ENCODE results near the gene DPM2. TPM values are rescaled to one million over a fixed set of nuclear protein-coding genes. Genes with fewer than 3 reads are reported as not detected.

The DPM2 gene
- total RNA-seq, 1 experiment from 2014 or later = 56.1 TPM

- Mint-ChIP-seq H3K36me3 (no peaks in the 10 kb centered on the region), H3K27me3 (ENCODE audit: low read depth) (no peaks in the 10 kb centered on the region), H3K27ac (peak overlapping the region; percentile 96), H3K9me3 (peaks cover 4% of the 10 kb centered on the region; the same call in 1 of the 2 replicates), H3K4me3 (no peak overlapping the region), H3K4me1 (peaks cover 64% of the 10 kb centered on the region)
- ATAC-seq (peak; percentile 38), DNase-seq (ENCODE audit: low spot score) (no peak)
- ChIA-PET POLR2A (no interaction called here), CTCF (interaction anchor here (0.6 to 3.6 kb wide), 10 partner anchors 9 to 228 kb away, joined by 3 to 43 read pairs (median 6); partner anchors contain the start of gene TOR2A)
- no peak for TF ChIP-seq MYBL2 (CRISPR knock-in tag; IDR thresholded peaks at IDR 0.05)
- TF ChIP-seq ERG (CRISPR knock-in tag; IDR thresholded peaks at IDR 0.05) = no peak
- TF ChIP-seq RELA (CRISPR knock-in tag; IDR thresholded peaks at IDR 0.05; ENCODE audit: borderline replicate concordance) = no peak
- no peak for TF ChIP-seq AR (CRISPR knock-in tag; IDR thresholded peaks at IDR 0.05)
- TF ChIP-seq E2F4 (CRISPR knock-in tag; IDR thresholded peaks at IDR 0.05; ENCODE audit: borderline replicate concordance, low read depth) = no peak
- no peak for TF ChIP-seq HMGA2 (CRISPR knock-in tag; IDR thresholded peaks at IDR 0.05)
- TF ChIP-seq ATF3 (CRISPR knock-in tag; conservative IDR thresholded peaks at IDR 0.05) = no peak
- no peak for TF ChIP-seq MLX (CRISPR knock-in tag; IDR thresholded peaks at IDR 0.05)
- no peak for TF ChIP-seq ATF6 (CRISPR knock-in tag; IDR thresholded peaks at IDR 0.05)
- TF ChIP-seq MXD4 (CRISPR knock-in tag; IDR thresholded peaks at IDR 0.05; ENCODE audit: borderline replicate concordance) = no peak
- no peak for TF ChIP-seq USF1 (CRISPR knock-in tag; IDR thresholded peaks at IDR 0.05)
- no peak for TF ChIP-seq SP1 (CRISPR knock-in tag; conservative IDR thresholded peaks at IDR 0.05)
- TF ChIP-seq IRF1 (CRISPR knock-in tag; IDR thresholded peaks at IDR 0.05) = no peak
- no peak for TF ChIP-seq ATF1 (CRISPR knock-in tag; IDR thresholded peaks at IDR 0.05)
Measured at GRCh38 chr9:127962278-127962677, 24.6 kb upstream of the DPM2 start.

- DNase-seq (ENCODE audit: low spot score) = no peak
- Mint-ChIP-seq H3K27ac (peak overlapping the region; percentile 42; the same call in 1 of the 2 replicates), H3K9me3 (peaks cover 4% of the 10 kb centered on the region; the same call in 1 of the 2 replicates), H3K4me3 (no peak overlapping the region), H3K4me1 (peaks cover 58% of the 10 kb centered on the region), H3K36me3 (no peaks in the 10 kb centered on the region), H3K27me3 (ENCODE audit: low read depth) (no peaks in the 10 kb centered on the region)
- CTCF ChIA-PET = interaction anchor here (0.6 to 3.6 kb wide), 8 partner anchors 10 to 227 kb away, joined by 3 to 43 read pairs (median 5); partner anchors contain the start of gene TOR2A
- POLR2A ChIA-PET = no interaction called here
- ATAC-seq = no peak
- TF ChIP-seq AR (CRISPR knock-in tag; IDR thresholded peaks at IDR 0.05) (no peak), ZNF138 (CRISPR knock-in tag; conservative IDR thresholded peaks at IDR 0.05) (no peak), ZNF121 (CRISPR knock-in tag; IDR thresholded peaks at IDR 0.05) (no peak), HMGA2 (CRISPR knock-in tag; IDR thresholded peaks at IDR 0.05) (no peak), ZMAT4 (CRISPR knock-in tag; IDR thresholded peaks at IDR 0.05) (no peak), ATF2 (CRISPR knock-in tag; IDR thresholded peaks at IDR 0.05; ENCODE audit: borderline replicate concordance, low read depth) (no peak)
Measured at GRCh38 chr9:127961613-127962155, 24.0 kb upstream of the DPM2 start.
